GM19468 (cell line): ENCODE data around the gene MNT.

ENCODE experiments used
- ATAC-seq: cut with Tn5 transposase; IDR thresholded peaks from one replicate; pipeline ENCODE4 v1.9.1; 2021; ENCODE audit warnings: mild to moderate bottlenecking, moderate library complexity, moderate number of reproducible peaks; ENCODE audit not compliant: unreplicated experiment; ENCODE audit errors: extremely low read depth

Gene MNT

GRCh38 chr17:2384439-2385127 is 16.3 kb downstream of the MNT start:
- ATAC-seq = no peak

DNA sequence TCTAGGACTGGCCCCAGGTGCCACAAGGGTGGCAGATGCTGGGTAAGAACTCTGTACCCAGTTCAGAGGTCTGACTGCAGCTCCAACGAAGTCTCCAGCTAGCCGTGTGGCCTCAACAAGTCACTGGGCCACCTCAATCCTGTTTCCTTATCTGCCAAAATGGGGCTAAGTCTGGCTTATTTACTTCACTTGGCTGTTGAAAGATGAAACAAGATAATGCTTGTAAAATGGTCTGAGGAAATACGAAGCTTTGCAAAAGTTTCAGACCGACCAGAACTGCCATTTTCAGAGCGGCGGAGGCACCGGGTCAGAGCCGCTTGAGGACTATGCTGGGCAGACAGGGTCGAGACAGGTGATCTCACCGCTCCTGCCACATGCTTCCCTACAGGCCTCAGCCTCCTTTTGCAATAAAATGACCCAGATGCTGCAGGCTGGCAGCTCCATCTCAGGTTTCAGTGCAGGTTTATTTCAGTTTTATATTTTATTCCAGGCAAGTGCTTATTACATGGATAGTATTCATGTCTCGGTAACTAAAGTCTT is 17.2 kb downstream of the MNT start:
- ATAC-seq = no peak

GRCh38 chr17:2380950-2381649 is 19.8 kb downstream of the MNT start:
- no peak for ATAC-seq

- ATAC-seq = no peak
These were observed 20.5 kb downstream of the MNT start for GRCh38 chr17:2380226-2380922.

DNA sequence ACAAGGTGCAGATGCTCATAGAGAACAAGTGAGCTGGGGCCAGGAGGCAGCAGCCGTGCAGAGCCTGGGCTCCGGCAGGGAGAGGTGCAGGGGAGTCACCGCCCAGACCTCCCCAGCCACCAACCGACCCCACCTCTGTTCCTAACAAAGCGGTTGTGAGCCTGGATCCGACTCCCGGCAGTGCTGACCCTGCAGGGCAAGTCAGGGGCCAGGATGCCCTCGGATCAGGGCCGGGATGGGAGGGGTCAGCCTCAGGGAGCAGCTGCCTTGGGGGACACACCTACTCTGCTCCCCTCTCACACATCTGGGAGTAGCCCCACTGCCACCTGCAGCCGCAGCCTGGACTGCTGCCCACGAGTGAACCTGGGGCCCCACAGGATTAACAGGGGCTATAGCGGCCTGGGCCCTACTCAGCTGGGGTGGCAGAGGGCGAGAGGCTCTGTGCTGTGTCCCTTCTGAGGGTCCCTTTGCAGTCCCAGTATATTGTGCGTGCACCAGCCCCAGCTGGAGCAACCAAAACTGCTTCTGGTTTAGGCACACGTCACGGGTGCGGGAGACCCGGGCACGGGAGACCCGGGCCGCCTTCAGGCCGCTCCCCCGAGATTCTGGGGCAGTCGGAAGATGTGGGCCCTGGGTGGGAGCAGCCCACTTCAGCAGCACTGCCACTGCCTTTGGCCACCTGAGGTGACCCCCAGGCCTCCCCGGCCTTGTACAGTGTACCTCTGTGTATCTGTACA is 21.2 kb downstream of the MNT start:
- ATAC-seq = no peak

DNA sequence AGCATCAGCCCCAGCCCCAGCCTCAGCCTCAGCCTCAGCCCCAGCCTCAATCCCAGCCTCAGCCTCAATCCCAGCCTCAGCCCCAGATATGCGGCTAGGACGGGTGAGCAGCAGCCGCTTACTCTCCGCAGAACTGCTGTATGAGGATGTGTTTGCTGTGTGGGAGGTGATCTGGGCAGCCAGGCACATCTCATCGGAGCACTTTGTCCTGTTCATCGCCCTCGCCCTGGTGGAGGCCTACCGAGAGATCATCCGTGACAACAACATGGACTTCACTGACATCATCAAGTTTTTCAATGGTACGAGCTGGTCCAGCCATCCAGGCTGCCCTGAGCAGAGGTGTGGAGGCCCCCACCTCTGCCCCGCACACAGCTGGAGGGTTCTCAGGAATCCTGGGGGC is 22.0 kb downstream of the MNT start:
- ATAC-seq = no peak

DNA sequence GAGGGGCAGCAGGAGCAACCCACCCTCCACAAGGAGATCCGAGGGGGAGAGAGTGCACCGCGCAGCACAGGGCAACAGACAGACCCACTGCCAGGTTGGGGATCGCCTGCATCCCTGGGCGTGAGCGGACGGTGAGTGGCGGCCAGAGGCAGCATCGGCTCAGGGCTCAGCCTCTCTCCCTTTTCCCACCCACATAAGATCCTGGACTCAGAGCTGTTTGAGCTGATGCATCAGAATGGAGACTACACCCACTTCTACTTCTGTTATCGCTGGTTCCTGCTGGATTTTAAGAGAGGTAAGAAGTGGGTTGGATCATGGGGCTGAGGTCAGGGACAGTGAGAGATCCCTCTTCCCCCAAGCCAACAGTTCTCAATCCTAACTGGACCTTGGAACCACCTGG is 23.2 kb downstream of the MNT start:
- ATAC-seq = no peak

- ATAC-seq = no peak
These were observed 24.8 kb downstream of the MNT start for GRCh38 chr17:2376107-2376506.

DNA sequence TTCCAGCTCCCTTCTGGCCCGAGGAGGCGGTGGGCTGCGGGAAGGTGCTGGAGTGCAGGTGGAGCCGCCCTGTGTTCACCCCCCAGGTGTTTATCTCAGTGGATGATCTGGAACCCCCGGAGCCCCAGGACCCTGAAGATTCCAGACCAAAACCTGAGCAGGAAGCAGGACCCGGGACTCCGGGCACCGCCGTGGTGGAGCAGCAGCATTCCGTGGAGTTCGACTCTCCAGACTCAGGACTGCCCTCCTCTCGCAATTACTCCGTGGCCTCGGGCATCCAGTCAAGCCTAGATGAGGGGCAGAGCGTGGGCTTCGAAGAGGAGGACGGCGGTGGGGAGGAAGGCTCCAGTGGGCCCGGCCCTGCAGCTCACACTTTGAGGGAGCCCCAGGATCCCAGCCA is 25.5 kb downstream of the MNT start:
- no peak for ATAC-seq

- ATAC-seq = no peak
These were observed 26.1 kb downstream of the MNT start for GRCh38 chr17:2374549-2375285.

DNA sequence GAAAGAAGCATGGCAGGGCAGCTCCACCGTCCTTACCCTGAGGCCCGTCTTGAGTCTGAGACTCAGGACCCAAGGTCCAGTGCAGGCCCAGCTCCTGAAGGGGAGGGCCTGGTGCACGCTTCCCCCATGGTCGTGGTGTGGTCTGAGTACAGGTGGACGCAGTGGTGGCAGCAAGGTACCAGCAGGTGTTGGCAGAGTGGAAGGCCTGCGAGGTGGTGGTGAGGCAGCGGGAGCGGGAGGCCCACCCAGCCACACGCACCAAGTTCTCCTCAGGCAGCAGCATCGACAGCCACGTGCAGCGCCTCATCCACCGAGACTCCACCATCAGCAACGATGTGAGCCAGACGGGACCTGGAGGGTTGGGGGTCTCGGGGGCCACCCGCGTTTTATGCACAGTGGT is 27.7 kb downstream of the MNT start:
- ATAC-seq = no peak

DNA sequence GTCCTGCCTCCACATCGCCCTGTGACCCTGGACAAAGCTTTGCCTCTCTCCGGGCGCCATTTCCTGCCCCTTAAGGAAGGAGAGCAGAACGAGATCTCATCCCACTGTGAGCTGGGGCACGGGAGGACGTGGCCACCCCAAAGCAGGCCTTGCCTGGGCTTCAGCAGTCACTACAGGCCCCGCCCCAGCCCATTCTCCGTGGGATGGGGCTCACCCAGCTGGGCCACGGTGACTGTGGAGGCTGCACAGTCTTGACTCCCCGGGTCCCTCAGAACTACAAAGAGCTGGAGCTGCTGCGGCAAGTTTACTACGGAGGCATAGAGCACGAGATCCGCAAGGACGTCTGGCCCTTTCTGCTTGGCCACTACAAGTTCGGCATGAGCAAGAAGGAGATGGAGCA is 28.2 kb downstream of the MNT start:
- no peak for ATAC-seq

DNA sequence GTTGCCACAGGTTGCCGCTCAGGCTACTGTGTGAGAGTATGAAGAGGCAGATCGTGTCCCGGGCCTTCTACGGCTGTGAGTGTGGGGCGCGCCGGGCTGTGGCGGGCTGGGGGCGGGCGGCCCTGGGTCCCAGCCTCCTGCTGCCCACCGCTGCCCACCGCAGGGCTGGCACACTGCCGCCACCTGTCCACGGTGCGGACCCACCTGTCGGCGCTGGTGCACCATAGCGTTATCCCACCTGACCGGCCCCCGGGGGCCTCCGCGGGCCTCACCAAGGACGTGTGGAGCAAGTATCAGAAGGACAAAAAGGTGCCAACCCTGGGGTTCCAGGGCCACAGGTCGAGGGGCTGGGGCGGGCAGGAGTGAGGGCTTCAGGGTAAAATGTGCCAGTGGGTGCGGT is 28.7 kb downstream of the MNT start:
- no peak for ATAC-seq

DNA sequence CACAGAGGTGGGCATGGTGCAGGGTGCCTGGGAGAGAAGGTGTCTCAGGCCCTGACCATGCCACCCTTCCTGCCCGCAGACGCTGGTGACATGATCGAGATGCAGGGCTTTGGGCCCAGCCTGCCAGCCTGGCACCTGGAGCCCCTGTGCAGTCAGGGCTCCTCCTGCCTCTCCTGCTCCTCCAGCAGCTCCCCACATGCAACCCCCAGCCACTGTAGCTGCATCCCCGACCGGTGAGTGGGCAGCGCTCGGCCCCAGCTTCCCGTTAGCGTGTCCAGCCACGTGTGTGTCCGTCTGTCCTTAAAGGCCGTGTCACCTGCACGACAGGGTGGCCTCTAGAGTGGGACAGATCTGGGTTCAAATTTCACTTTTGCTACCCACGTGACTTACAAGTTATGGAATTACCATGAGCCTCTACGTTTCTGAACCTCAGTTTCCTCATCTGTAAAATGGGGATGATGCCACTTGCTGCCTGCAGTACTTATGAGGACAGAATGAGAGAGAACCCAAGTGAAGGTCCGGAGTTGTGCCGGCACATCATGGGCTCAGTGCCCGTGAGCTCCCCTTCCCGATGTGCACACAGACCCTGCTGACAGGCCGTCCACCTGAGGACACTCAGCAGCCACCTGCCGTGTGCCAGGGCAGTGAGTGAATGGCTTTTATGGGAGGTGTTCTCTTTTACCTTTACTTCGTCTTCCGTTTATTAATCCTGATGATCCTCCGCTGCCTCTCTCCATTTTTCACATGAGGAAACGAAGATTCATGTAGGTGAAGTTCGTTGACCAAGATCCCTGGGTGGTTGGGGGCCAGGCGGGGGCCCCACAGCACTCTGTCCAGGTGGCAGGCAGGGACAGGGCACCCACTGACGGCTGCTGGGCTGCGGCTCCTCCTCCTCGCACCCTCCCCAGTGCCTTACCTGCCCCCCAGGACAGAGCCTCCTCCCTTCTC is 29.4 kb downstream of the MNT start:
- no peak for ATAC-seq

GRCh38 chr17:2370211-2370589 is 30.7 kb downstream of the MNT start:
- no peak for ATAC-seq

- ATAC-seq = no peak
These were observed 31.2 kb downstream of the MNT start for GRCh38 chr17:2369551-2370210.

- no peak for ATAC-seq
These were observed 31.8 kb downstream of the MNT start for GRCh38 chr17:2369039-2369438.

DNA sequence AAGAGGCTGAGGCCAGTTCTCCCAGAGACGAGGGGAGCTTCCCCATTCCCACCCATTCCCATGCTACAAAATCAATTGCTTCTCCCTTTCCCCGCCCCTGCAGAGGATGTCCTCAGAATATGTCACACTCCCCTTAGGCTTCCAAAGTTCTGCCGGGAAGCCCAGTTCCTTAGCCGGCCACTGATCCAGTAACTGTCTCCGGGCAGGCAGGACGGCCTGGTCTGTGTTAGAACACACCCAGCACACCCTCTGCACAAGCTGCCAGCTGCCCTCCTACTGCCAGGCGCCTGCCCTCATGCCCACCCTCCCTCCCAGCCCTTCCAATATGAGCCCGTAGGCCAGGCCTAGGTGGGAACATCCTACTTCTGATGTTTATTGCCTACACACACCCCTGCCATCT is 32.5 kb downstream of the MNT start:
- ATAC-seq = no peak
